GM19468 (cell line): Measurements from ENCODE around the gene PRSS22.

Source experiments
- ATAC-seq: cut with Tn5 transposase; IDR thresholded peaks from one replicate; pipeline ENCODE4 v1.9.1; 2021; ENCODE audit warnings: mild to moderate bottlenecking, moderate library complexity, moderate number of reproducible peaks; ENCODE audit not compliant: unreplicated experiment; ENCODE audit errors: extremely low read depth

Gene PRSS22

GRCh38 chr16:2830355-2830695 is 27.6 kb downstream of the PRSS22 start:
- no peak for ATAC-seq

- no peak for ATAC-seq
Observed at GRCh38 chr16:2829501-2830354, 28.2 kb downstream of the PRSS22 start, which contains the start of gene ZG16B. ZG16B (plus strand) TSS chr16:2830303; CDS start chr16:2830442, 139 bp downstream.

- no peak for ATAC-seq
Observed at GRCh38 chr16:2828876-2829430, 29.0 kb downstream of the PRSS22 start.

- ATAC-seq, result no peak
Observed at GRCh38 chr16:2828521-2828840, 29.5 kb downstream of the PRSS22 start.

GRCh38 chr16:2827831-2828520 is 30.0 kb downstream of the PRSS22 start:
- no peak for ATAC-seq

DNA sequence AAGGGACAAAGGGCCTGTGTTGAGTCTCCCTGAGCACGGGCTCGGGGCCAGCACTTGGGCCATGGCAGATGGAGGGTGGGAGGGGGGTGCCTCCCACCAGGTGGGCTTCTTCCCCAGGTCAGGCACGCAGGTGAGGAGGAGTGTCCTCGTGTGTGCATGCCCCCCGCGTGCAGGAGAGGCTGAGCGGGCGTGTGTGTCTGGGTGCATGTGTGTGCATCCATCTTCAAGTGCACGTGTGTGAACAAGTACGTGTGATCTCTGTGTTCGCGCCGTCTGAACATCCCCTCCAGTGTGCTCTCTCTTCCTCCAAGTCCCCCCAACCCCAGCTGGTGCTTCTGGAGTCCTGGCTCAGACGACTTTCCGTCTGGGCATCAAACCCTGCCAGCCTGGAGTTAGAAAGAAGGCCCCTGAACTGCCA is 30.6 kb downstream of the PRSS22 start:
- ATAC-seq, result no peak

DNA sequence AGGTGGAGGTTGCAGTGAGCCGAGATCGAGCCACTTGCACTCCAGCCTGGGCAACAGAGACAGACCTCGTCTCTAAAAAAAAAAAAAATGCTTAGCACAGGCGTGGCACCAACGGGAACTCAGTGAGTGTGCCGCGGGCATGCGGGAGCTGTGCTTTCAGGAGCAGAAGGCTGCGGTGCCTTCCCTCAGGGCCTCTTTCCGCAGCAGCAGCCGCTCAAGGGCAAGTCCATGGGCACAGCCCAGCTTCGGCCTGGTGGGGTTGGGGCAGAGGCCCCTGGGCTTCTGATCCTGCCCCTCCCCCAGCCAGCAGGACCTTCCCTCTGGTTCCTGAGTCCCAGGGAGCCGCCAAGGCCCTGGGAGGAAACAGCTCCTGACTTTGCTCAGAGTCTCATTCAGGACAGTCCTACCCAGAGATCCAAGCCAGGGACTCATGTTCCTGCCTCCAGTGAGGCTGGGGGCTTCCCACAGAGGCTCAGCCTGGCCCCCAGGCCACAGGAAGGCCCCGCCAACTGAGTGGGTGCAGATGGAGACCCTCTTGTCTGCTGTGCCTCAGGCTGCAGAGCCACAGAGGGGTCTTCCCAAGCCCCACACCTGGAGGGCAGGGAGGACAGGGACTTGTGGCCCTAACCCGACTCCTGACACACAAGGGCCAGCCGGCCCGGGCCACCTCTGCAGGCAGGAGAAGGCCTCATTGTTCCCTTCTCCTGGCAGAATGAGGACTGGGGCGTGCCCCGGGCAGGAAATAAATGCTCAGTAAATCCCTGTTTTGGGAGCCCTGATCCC is 31.2 kb downstream of the PRSS22 start:
- ATAC-seq, result no peak

GRCh38 chr16:2825906-2826305 is 32.1 kb downstream of the PRSS22 start:
- ATAC-seq, result no peak

- no peak for ATAC-seq
Observed at GRCh38 chr16:2825049-2825742, 32.8 kb downstream of the PRSS22 start.

- no peak for ATAC-seq
Observed at GRCh38 chr16:2824626-2825025, 33.3 kb downstream of the PRSS22 start.

GRCh38 chr16:2822496-2822895 is 35.5 kb downstream of the PRSS22 start:
- ATAC-seq, result no peak

DNA sequence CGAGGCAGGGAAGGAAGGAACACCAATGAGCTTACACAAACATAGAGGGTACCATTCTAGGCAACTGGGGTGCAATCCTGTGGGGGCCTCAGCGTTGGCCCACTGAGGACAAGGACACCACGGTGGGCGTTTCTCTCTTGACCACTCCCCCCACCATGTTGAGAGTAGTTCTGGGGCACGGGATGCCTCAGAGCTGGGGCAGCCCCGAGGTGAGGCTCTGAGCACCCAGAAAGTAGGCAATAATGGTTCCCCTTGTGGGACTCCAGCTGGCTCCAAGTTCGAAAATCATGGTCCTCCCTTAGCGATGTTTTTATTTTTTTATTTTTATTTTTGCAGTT is 35.8 kb downstream of the PRSS22 start:
- ATAC-seq, result no peak

DNA sequence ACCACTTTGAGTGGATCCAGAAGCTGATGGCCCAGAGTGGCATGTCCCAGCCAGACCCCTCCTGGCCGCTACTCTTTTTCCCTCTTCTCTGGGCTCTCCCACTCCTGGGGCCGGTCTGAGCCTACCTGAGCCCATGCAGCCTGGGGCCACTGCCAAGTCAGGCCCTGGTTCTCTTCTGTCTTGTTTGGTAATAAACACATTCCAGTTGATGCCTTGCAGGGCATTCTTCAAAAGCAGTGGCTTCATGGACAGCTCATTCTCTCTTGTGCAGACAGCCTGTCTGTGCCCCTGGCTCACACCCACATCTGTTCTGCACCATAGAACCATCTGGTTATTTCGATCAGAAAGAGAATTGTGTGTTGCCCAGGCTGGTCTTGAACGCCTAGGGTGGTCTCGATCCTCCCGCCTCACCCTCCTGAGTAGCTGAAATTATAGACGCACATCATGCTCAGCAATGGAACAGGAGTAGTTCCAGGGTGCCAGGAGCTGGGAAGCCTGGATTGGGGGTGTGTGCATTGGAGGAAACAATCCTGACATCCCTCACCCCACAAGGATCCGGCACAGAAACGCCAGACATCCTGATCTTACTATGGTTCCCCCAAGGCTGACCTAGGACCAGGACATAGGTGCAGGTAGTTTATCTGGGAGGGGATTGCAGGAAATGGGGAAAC is 36.3 kb downstream of the PRSS22 start:
- ATAC-seq, result no peak

DNA sequence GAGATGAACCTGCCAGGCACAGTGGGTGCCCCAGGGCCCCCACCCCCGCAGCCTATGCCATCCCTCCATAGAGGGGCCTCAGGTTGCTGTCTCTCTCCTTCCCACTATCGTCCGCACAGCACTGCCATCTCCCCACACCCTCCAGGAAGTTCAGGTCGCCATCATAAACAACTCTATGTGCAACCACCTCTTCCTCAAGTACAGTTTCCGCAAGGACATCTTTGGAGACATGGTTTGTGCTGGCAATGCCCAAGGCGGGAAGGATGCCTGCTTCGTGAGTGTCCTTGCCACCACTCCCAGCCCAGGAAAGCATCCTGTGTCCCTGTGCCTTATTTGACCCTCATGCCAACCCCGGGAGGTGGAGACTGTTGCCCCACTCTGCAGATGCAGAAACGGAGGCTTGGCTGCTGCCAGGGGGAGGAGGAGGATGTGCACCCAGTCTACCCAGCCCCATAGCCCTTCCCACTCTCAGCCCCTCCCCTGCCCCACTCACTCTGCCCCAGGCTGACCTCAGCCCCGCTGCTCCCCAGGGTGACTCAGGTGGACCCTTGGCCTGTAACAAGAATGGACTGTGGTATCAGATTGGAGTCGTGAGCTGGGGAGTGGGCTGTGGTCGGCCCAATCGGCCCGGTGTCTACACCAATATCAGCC is 37.0 kb downstream of the PRSS22 start:
- ATAC-seq, result no peak

GRCh38 chr16:2819939-2820835 is 37.8 kb downstream of the PRSS22 start:
- no peak for ATAC-seq

GRCh38 chr16:2819179-2819938 is 38.6 kb downstream of the PRSS22 start:
- no peak for ATAC-seq

DNA sequence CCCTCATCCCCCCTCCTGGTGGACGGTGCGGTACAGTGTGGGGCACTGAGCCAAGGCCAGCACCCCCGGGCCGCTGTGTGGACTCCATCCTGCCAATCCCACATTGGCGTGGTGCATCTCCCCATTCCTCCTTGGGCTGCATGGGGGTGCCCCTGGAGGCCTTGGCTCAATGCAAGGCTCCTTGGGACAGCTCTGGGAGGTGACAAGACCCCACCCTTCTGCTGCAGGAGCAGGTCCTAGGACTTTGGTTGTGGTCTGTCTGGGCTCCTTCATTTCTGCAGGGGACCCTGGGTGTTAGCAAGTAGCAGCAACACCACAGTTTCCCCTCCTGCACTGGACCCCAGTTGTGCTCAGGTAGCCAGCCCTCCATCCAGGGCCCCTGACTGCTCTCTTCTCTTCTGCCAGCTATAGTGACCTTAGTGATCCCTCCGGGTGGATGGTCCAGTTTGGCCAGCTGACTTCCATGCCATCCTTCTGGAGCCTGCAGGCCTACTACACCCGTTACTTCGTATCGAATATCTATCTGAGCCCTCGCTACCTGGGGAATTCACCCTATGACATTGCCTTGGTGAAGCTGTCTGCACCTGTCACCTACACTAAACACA is 39.6 kb downstream of the PRSS22 start:
- ATAC-seq, result no peak
